HepG2 (cell line): ENCODE measurements around the gene ATP5MG. TPM values are rescaled to one million over a fixed set of nuclear protein-coding genes. Genes with fewer than 3 reads are reported as not detected.

ENCODE experiments used
- ATF7-NPFF ChIP-seq: sonication (generic); formaldehyde crosslinking; IDR thresholded peaks from 2 replicates; pipeline ENCODE4 v1.8.1; 2023; ENCODE audit warnings: mild to moderate bottlenecking, low read depth, missing genetic modification reagents, moderate library complexity
- BRD4 ChIP-seq: sonication (generic); formaldehyde crosslinking; IDR thresholded peaks from 2 replicates; pipeline ENCODE4 v1.4.0; 2020; ENCODE audit warnings: missing genetic modification reagents
- CAMTA2 ChIP-seq: sonication (generic); formaldehyde crosslinking; IDR thresholded peaks from 2 replicates; pipeline ENCODE4 v1.4.0; 2020; ENCODE audit warnings: mild to moderate bottlenecking, missing genetic modification reagents, borderline replicate concordance
- EHMT2 ChIP-seq: fragments of 200-600 bp; sonication (generic); IDR thresholded peaks from 2 replicates; pipeline ENCODE4 v1.7.0; 2017; ENCODE audit warnings: antibody characterized with exemption, low read depth, low read length, borderline replicate concordance
- ELF1 ChIP-seq: sonication (generic); formaldehyde crosslinking; IDR thresholded peaks from 2 replicates; pipeline ENCODE4 v1.4.0; 2020; ENCODE audit warnings: missing genetic modification reagents
- GABPB1 ChIP-seq: IDR thresholded peaks from 2 replicates; pipeline ENCODE4 v1.6.1; 2016; ENCODE audit warnings: mild to moderate bottlenecking, missing genetic modification reagents, moderate library complexity, missing compliant biosample characterization
- IRX3 ChIP-seq: sonication (generic); formaldehyde crosslinking; IDR thresholded peaks from 2 replicates; pipeline ENCODE4 v1.8.1; 2023; ENCODE audit warnings: mild to moderate bottlenecking, low read depth, missing genetic modification reagents, borderline replicate concordance
- MED13 ChIP-seq: sonication (generic); formaldehyde crosslinking; IDR thresholded peaks from 2 replicates; pipeline ENCODE4 v1.5.0; 2020; ENCODE audit warnings: missing genetic modification reagents
- MEIS1 ChIP-seq: sonication (generic); formaldehyde crosslinking; IDR thresholded peaks from 2 replicates; pipeline ENCODE4 v1.9.0; 2021; ENCODE audit warnings: mild to moderate bottlenecking, missing genetic modification reagents, moderate library complexity, borderline replicate concordance
- RAD21 ChIP-seq: fragments of 450-650 bp; formaldehyde crosslinking; IDR thresholded peaks from 2 replicates; pipeline ENCODE4 v1.5.0; 2020; ENCODE audit warnings: mild to moderate bottlenecking
- RXRB ChIP-seq: IDR thresholded peaks from 2 replicates; pipeline ENCODE4 v1.6.1; 2016; ENCODE audit warnings: borderline replicate concordance, missing genetic modification reagents, missing compliant biosample characterization
- SKI ChIP-seq: fragments of 450-650 bp; IDR thresholded peaks from one replicate; pipeline ENCODE4 v1.6.1; 2018; ENCODE audit warnings: mild to moderate bottlenecking; ENCODE audit not compliant: partially characterized antibody
- SNRNP70 ChIP-seq: fragments of 200-400 bp; formaldehyde crosslinking; IDR thresholded peaks from 2 replicates; pipeline ENCODE4 v1.6.1; 2017; ENCODE audit warnings: mild to moderate bottlenecking, low read depth, low read length, moderate library complexity
- SUZ12 ChIP-seq: fragments of 150-350 bp; IDR thresholded peaks from 2 replicates; pipeline ENCODE4 v1.6.1; 2014; ENCODE audit warnings: low read depth, low read length
- TAF1 ChIP-seq: sonication (generic); formaldehyde crosslinking; IDR thresholded peaks from 2 replicates; pipeline ENCODE4 v1.4.0; 2020; ENCODE audit warnings: missing genetic modification reagents
- ZFP82 ChIP-seq: sonication (generic); formaldehyde crosslinking; IDR thresholded peaks from 2 replicates; pipeline ENCODE4 v1.5.1; 2020; ENCODE audit warnings: mild to moderate bottlenecking, missing genetic modification reagents, borderline replicate concordance
- ZNF138 ChIP-seq: sonication (generic); formaldehyde crosslinking; IDR thresholded peaks from 2 replicates; pipeline ENCODE4 v1.5.0; 2020; ENCODE audit warnings: mild to moderate bottlenecking, low read depth, missing genetic modification reagents
- ZNF143 ChIP-seq: sonication (generic); formaldehyde crosslinking; IDR thresholded peaks from 2 replicates; pipeline ENCODE4 v1.4.0; 2020; ENCODE audit warnings: missing genetic modification reagents
- ZNF468 ChIP-seq: sonication (generic); formaldehyde crosslinking; IDR thresholded peaks from 2 replicates; pipeline ENCODE4 v1.8.0; 2022; ENCODE audit warnings: mild to moderate bottlenecking, moderate library complexity, missing genetic modification reagents
- ZNF564 ChIP-seq: sonication (generic); formaldehyde crosslinking; IDR thresholded peaks from 2 replicates; pipeline ENCODE4 v1.8.1; 2023; ENCODE audit warnings: mild to moderate bottlenecking, missing genetic modification reagents
- ZNF660 ChIP-seq: sonication (generic); formaldehyde crosslinking; IDR thresholded peaks from 2 replicates; pipeline ENCODE4 v1.5.1; 2020; ENCODE audit warnings: mild to moderate bottlenecking, low read depth, missing genetic modification reagents, borderline replicate concordance
- ZNF703 ChIP-seq: sonication (generic); formaldehyde crosslinking; IDR thresholded peaks from 2 replicates; pipeline ENCODE4 v1.5.1; 2020; ENCODE audit warnings: missing genetic modification reagents, mild to moderate bottlenecking, moderate library complexity, borderline replicate concordance
- ZNF768 ChIP-seq: sonication (generic); formaldehyde crosslinking; IDR thresholded peaks from 2 replicates; pipeline ENCODE4 v1.4.0; 2020; ENCODE audit warnings: missing genetic modification reagents
- ZNF788 ChIP-seq: sonication (generic); formaldehyde crosslinking; IDR thresholded peaks from 2 replicates; pipeline ENCODE4 v1.5.0; 2020; ENCODE audit warnings: mild to moderate bottlenecking, missing genetic modification reagents, borderline replicate concordance
- polyA plus RNA-seq, 8 experiments: library from polyadenylated mRNA; depleted of rRNA in 3 of 8; stranded (reverse) in 7 of 8; unstranded in 1 of 8; fragments of >200 nt; fragmentation: Illumina TruSeq in 4 of 8; extraction: Trizol in 4 of 8; gene quantifications; 2 replicates each; pipeline versions ENCODE4 v1.2.1 to v1.2.3, GENCODE V29; 2011 to 2016; ENCODE audit warnings: low read depth in 4 of 8, missing spikeins in 1 of 8, mixed read lengths in 1 of 8; ENCODE audit not compliant: insufficient read depth in 1 of 8
- total RNA-seq, 5 experiments: library from RNA; depleted of rRNA; stranded (reverse); fragments of >200 nt; fragmentation: Illumina TruSeq; extraction: Trizol; gene quantifications; 2 replicates each; pipeline ENCODE4 v1.2.3, GENCODE V29; 2016; ENCODE audit warnings: low read depth in 1 of 5
- TF ChIP-seq, protein P1 (sequence below), 2 experiments: sonication (generic) in 1 of 2; formaldehyde crosslinking in 1 of 2; IDR thresholded peaks; 2 replicates each; pipeline versions ENCODE4 v1.6.1 to v1.9.0; 2014 to 2022; ENCODE audit warnings: antibody characterized with exemption in 1 of 2, borderline replicate concordance in 1 of 2, inconsistent platforms in 1 of 2, low read depth in 1 of 2, missing genetic modification reagents in 1 of 2

Gene ATP5MG
- total and polyA plus RNA-seq, 2 of the 13 experiments (the other 11 are each of a cell fraction or from before 2014, with no cell fraction given) = 260 to 320 TPM

GRCh38 chr11:118434553-118435289, 33.3 kb downstream of the ATP5MG start (continued):
- TF ChIP-seq ZNF768 (CRISPR knock-in tag) (no peak; the same call in 1 of the 2 replicates), ZNF138 (CRISPR knock-in tag) (0 out of 2 replicates have a peak, but pooled peaks have one; percentile 56), ZNF564 (CRISPR knock-in tag) (no peak), ZNF143 (CRISPR knock-in tag) (no peak), EHMT2 (no peak), ZNF660 (CRISPR knock-in tag) (no peak), RXRB (CRISPR knock-in tag) (no peak), ZNF788 (CRISPR knock-in tag) (peak; percentile 56; the same call in 1 of the 2 replicates), BRD4 (CRISPR knock-in tag) (no peak; the same call in 1 of the 2 replicates), GABPB1 (CRISPR knock-in tag) (peak; percentile 42; the same call in 1 of the 2 replicates), SUZ12 (no peak), MED13 (CRISPR knock-in tag) (no peak), IRX3 (CRISPR knock-in tag) (no peak), CAMTA2 (CRISPR knock-in tag) (no peak), ZFP82 (CRISPR knock-in tag) (no peak), ELF1 (CRISPR knock-in tag) (no peak), ATF7-NPFF (CRISPR knock-in tag) (peak; percentile 22; the same call in 1 of the 2 replicates), TAF1 (CRISPR knock-in tag) (no peak), RAD21 (no peak), SNRNP70 (no peak), ZNF703 (no peak), SKI (no peak), ZNF468 (CRISPR knock-in tag) (no peak), MEIS1 (CRISPR knock-in tag) (peak; percentile 26; the same call in 1 of the 2 replicates)
- TF ChIP-seq, protein P1, sequence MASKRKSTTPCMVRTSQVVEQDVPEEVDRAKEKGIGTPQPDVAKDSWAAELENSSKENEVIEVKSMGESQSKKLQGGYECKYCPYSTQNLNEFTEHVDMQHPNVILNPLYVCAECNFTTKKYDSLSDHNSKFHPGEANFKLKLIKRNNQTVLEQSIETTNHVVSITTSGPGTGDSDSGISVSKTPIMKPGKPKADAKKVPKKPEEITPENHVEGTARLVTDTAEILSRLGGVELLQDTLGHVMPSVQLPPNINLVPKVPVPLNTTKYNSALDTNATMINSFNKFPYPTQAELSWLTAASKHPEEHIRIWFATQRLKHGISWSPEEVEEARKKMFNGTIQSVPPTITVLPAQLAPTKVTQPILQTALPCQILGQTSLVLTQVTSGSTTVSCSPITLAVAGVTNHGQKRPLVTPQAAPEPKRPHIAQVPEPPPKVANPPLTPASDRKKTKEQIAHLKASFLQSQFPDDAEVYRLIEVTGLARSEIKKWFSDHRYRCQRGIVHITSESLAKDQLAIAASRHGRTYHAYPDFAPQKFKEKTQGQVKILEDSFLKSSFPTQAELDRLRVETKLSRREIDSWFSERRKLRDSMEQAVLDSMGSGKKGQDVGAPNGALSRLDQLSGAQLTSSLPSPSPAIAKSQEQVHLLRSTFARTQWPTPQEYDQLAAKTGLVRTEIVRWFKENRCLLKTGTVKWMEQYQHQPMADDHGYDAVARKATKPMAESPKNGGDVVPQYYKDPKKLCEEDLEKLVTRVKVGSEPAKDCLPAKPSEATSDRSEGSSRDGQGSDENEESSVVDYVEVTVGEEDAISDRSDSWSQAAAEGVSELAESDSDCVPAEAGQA (IDR thresholded peaks at IDR 0.05; ENCODE audit: low read depth) = no peak
- TF ChIP-seq, protein P1 (CRISPR knock-in tag; IDR thresholded peaks at IDR 0.05; ENCODE audit: borderline replicate concordance) = no peak
